ENCODE results near the gene CST9. TPM values are rescaled to one million over a fixed set of nuclear protein-coding genes. Genes with fewer than 3 reads are reported as not detected.

CST9 gene
- total RNA-seq, 1 experiment from 2014 or later = not detected

DNA sequence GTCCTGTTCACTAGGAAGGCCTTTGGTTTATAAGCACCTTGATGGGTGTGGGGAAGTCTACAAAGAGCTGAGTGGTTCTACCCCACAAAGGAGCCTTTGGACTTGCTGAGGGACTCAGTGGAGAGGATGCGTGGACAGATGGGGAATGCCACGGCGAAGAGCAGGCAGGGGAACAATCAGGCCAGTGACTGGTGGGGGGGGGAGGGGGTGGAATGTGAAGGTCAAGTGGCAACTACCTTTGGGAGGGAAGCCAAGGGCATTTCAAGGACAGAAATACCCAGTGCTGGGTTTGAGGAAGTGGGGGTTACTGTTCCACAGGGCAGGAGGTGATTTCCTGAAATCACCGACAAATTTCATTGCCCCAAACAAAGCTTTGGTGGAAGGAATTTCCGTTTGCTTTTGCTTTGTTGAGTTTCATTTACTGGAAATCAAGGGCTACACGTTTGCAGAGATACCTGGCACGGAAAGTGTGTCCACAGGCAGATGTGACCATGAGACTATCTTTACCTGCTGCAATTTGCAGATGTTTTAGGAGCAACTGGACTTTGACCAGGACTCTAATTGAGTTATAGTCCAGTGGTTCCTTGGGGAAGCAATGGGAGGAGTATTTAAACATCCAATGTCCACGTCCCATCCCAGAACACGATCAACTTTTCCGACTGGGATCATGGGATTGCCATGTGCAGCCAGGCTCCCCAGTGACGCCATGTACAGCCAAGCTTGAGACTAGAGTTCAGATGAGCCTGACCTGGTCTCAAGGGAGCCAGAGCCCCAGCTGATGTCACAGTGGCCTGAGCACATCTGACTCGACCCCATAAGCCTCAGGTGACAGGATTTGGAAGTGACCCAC, 24.1 kb upstream of the CST9 start:
- no CpG with 5 or more reads among the region's 12 CpGs for WGBS (ENCODE audit: extremely low coverage, insufficient read length, low lambda C conversion rate)

More for the DNA sequence above, 24.1 kb upstream of the CST9 start:
- no peak overlapping the region for H3K27ac Mint-ChIP-seq
- Histone ChIP-seq H3K27ac (ENCODE audit: insufficient read length, low read depth, low read length) (no peak overlapping the region), H3K56ac (ENCODE audit: insufficient read length, low read depth, low read length) (no peak overlapping the region), H4K8ac (replicated peaks; ENCODE audit: insufficient read length, low read depth, low read length) (no peak overlapping the region), H4K5ac (ENCODE audit: insufficient read length, low read depth, low read length) (no peak overlapping the region), H3K79me1 (ENCODE audit: insufficient read depth, low read depth, low read length, poor library complexity, severe bottlenecking) (no peaks in the 10 kb centered on the region), H3K4ac (ENCODE audit: low read depth, low read length) (no peak overlapping the region), H3K23ac (ENCODE audit: insufficient read length, low read depth, low read length) (no peak overlapping the region), H2BK12ac (ENCODE audit: insufficient read length, low read depth, low read length) (no peak overlapping the region), H2BK20ac (ENCODE audit: low read depth, low read length, poor library complexity, severe bottlenecking) (no peak overlapping the region), H3K27me3 (ENCODE audit: insufficient read depth, low read length) (no peaks in the 10 kb centered on the region), H3T11ph (ENCODE audit: low read length) (no peak overlapping the region), H3K9ac (ENCODE audit: extremely low read depth, insufficient read length, low read length) (no peak overlapping the region), H2BK120ac (ENCODE audit: low read depth, low read length, poor library complexity, severe bottlenecking) (no peak overlapping the region), H3K18ac (ENCODE audit: insufficient read length, low read depth, low read length) (no peak overlapping the region), H3K9me3 (ENCODE audit: control insufficient read depth, low read depth, low read length) (no peaks in the 10 kb centered on the region), H3K79me2 (ENCODE audit: insufficient read depth, low read length) (no peaks in the 10 kb centered on the region), H2AK5ac (ENCODE audit: insufficient read length, low read length) (no peak overlapping the region), H3K23me2 (ENCODE audit: insufficient read length, low read depth, low read length, poor library complexity, severe bottlenecking) (no peaks in the 10 kb centered on the region), H2BK15ac (ENCODE audit: low read depth, low read length) (no peak overlapping the region), H3K14ac (ENCODE audit: insufficient read depth, low read length) (no peak overlapping the region), H2BK5ac (ENCODE audit: insufficient read length, low read length) (no peak overlapping the region), H4K20me1 (ENCODE audit: control insufficient read depth, insufficient read depth, insufficient read length) (no peaks in the 10 kb centered on the region), H3K4me1 (ENCODE audit: insufficient read depth, low read length) (no peaks in the 10 kb centered on the region), H4K91ac (ENCODE audit: insufficient read length, low read depth, low read length) (no peak overlapping the region), H3K4me2 (ENCODE audit: insufficient read depth, insufficient read length, low read length) (no peak overlapping the region), H2AFZ (ENCODE audit: low read length) (no peak overlapping the region)
- no peak for DNase-seq
- no peak overlapping the region for H3K4me3 Mint-ChIP-seq
- H3K36me3 Mint-ChIP-seq (ENCODE audit: insufficient read depth in 1 of 3, low read depth in 3 of 3) = peaks cover 0 to 8% (median 0%) of the 10 kb centered on the region in 3 experiments; a peak in 4 of 7 replicates
- H3K4me1 Mint-ChIP-seq = peaks cover 25 to 35% of the 10 kb centered on the region in 2 experiments
- peaks cover 0 to 3% of the 10 kb centered on the region in 2 experiments; a peak in 1 of 5 replicates for H3K9me3 Mint-ChIP-seq
- TF ChIP-seq, protein P1, sequence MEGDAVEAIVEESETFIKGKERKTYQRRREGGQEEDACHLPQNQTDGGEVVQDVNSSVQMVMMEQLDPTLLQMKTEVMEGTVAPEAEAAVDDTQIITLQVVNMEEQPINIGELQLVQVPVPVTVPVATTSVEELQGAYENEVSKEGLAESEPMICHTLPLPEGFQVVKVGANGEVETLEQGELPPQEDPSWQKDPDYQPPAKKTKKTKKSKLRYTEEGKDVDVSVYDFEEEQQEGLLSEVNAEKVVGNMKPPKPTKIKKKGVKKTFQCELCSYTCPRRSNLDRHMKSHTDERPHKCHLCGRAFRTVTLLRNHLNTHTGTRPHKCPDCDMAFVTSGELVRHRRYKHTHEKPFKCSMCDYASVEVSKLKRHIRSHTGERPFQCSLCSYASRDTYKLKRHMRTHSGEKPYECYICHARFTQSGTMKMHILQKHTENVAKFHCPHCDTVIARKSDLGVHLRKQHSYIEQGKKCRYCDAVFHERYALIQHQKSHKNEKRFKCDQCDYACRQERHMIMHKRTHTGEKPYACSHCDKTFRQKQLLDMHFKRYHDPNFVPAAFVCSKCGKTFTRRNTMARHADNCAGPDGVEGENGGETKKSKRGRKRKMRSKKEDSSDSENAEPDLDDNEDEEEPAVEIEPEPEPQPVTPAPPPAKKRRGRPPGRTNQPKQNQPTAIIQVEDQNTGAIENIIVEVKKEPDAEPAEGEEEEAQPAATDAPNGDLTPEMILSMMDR (conservative IDR thresholded peaks at IDR 0.05) = no peak
- peaks cover 7% of the 10 kb centered on the region for H3K27me3 Mint-ChIP-seq (ENCODE audit: low read depth)
